Measurements from ENCODE around the gene RBM33.
"Not testable (repeated sequence)": the region's sequence is repeated elsewhere in the genome, so short reads cannot be mapped to it uniquely, and the experiment has no call there.

Gene RBM33

DNA sequence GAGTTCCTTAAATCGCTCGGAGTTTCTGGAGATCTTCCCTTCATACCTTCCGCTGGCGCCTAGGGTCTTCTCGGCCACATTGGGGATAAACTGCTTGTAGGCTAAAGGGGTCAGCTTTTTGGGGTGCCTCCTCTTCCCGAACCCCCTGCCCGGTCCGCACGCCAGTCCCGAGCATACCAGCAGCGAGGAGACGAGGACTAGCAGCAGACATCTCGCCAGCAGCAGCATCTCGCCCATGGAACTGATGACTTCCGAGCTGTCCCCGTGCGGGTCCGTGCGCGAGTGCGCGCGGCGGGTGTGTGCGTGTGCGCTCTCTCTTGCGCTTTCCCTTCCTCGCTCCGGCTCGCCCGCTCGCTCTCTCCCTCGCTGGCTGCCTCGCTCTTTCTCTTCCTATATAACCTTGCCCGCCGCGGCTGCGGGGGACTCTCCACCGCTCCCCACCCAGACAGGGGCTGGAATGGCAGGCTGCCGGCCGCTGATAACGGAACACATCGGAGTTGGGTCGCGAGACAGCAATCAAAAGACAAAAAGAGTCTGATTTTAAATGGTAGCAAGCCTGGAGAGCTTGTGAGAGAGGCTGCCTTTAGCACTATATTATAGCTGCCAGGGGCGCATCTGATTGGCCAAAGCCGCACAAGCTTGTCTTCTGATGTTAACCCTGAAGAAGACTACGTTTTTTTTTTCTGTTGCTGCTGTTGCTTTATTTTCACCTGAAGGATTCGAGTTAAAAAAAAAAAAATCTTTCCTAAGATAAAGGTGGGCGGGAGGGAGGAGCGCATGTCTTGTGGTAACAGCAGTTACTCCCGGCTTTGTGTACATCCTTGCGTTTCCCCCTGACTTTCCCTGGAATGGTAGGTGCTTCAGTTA is 167.7 kb downstream of the RBM33 start, which contains the start of gene SHH:
Gene SHH (minus strand): TSS at position 569 of the 867 bp plus-strand sequence. CDS start 341 bp downstream, at position 228.
- DNase-seq = no peak

DNA sequence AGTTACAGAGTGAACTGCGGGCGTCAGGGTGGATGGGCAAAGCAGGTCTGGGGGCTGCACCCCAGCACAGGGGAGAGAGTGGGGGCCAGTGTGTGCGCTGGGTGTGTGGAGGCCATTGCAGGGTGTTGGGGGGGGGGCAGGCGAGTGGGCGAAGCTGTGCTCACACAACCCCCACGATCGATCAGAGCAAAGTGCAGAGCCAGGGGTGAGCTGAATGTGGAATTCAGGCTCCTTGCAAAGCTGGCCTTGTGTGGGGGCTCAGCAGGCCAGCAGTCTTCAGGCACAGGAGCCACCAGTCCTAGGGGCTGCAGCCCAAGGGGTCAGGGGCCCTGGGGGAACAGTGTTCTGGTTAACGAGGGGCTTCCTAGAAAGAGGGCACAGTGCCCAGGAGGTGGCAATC is 168.7 kb downstream of the RBM33 start:
- no peak for DNase-seq

- no peak for DNase-seq
Observed at GRCh38 chr7:155813546-155814315, 169.3 kb downstream of the RBM33 start.

DNA sequence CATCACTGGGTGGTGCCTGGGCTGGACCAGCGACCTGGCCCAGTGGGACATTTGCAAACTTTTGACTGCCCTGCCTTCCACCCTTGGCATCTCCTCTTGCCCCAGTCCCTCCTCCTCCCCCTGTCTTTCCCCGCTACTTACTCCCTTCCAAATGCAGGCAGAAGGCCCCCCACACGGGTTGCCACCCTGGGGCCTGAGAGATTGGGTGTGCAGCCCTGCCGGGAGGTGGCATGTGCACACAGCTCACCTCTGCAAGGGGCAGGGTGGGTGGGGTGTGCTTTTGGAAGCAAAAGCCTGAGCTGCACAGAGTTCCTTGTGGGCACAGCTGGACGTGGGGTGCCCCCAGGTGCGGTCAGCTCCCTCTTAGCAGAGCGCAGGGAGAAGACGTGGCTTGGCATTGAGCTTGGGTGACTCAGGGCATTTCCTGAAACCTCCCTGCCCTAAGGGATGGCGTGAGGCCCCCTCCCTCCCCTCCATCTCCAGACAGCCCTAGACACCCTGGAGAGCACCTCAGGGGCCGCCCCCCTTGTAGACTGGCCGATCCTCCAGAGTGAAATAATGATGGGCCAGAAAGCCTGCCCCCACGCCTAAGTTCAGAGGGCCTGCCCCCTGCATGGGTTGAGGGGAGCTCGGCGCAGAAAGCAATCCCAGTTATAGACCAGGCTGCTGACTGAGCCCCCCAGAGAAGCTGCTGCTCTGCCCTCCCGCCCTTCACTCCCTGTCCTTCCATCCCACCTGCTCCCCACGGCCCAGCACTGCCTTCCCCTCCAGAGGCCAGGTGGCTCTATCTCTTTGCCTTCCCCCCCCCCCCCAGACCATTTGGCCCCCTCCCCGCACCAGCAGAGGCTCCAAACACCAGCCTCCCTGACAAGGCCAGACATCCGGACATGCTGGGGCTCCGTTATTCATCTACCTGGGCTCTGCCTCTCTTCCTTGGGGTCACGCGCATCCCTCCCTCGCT is 170.1 kb downstream of the RBM33 start:
- no peak for DNase-seq

GRCh38 chr7:155815332-155816191 is 171.1 kb downstream of the RBM33 start:
- peak; percentile 34 for DNase-seq

- no peak for DNase-seq
Observed at GRCh38 chr7:155816192-155816508, 171.7 kb downstream of the RBM33 start.

DNA sequence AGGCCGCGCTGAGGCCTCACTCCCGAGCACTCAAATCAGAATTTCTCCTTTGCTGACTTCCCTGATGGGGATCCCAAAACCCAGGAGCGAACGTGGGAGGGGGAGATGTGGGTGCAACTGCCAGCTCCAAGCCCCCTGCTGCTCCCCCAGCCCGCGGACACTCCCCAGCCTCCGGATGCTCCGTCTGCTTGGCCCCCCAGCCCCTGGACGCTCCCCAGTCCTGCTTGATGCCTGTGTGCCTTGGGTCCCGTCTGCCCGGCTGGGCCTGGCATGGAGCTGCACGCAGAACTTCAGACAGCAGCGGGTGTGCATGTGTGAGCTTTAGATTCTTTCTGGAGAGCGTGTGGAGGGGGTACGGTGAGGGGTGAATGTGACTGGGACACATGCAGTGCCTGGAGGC is 172.5 kb downstream of the RBM33 start:
- no peak for DNase-seq

- DNase-seq = not testable (repeated sequence)
Observed at GRCh38 chr7:155817515-155817914, 173.1 kb downstream of the RBM33 start.

- DNase-seq = no peak
Observed at GRCh38 chr7:155818154-155818819, 173.8 kb downstream of the RBM33 start.

- no peak for DNase-seq
Observed at GRCh38 chr7:155818820-155819168, 174.3 kb downstream of the RBM33 start.

DNA sequence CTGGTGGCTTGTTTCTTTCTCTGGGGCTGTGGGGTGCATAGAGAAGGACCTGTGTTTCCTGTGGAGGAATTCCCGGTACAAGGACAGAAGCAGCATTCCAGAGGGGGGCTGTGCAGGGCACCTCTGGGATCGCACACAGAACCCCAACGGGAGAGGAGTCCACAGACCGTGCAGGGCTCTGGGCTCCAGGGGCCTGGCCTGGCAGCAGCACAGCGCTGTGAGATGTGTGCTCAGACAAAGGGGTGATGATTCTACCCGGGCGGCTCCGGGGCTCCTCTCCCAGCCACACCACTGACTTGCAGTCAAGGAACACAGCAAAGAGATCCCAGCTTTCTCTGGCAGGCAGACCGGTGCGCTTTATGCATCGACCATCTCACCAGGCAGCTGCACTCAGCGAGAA is 174.7 kb downstream of the RBM33 start:
- DNase-seq = no peak

- no peak for DNase-seq
Observed at GRCh38 chr7:155820246-155820645, 175.8 kb downstream of the RBM33 start.

GRCh38 chr7:155820788-155821187 is 176.3 kb downstream of the RBM33 start:
- DNase-seq = no peak

- no peak for DNase-seq
Observed at GRCh38 chr7:155821851-155822250, 177.4 kb downstream of the RBM33 start.

- DNase-seq = no peak
Observed at GRCh38 chr7:155824227-155824886, 179.9 kb downstream of the RBM33 start.

DNA sequence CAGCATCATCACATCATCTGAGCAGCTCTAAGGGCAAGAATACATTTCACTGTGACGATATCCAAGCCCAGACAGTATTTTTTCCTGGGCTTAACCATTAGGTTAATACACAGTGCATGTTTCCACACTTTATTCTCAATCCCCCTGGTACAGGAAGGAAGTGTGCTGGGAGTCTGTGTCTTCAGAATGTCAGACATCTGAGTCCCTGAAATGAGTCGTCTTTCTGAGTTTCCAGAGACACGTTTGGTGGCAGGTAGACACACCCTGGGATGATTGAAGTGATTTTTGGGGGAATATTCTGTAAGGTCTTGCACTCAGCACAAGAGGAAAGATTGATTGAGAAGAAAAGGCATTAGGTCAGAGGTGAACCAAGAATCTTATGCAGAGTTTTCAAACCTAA is 180.9 kb downstream of the RBM33 start:
- DNase-seq = no peak

DNA sequence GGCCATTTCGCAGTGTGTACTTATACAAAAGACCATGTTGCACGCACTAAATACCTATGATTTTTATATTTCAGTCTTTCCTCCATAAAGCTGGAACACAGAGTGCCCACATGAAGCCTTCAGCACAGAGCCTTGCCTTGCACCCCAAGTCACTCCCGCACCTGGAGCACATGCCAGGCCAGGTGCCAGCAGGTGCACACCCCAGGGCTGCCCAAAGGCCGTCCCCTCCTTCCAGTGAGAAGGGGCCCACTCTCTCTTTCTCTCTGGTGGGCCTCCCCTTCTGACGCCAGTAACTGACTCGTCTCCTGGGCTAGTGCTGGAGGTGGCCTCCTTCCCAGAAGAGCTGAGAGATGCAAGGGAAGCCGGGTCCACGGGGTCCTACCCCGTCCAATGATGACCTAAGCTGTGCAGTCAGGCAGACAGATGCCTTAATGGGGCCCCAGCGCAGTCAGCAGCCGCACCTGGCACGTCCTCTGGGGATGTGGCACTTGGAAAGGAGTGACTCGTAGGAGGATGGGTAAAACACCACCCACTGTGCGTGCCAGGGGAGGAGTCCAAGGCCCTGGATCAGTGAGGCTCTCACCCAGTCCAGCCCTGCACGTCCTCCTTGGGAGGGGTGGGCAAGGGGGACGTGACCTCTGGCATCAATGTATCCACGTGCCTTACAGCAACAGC is 185.5 kb downstream of the RBM33 start:
- no peak for DNase-seq

Measured in hematopoietic multipotent progenitor cell treated with erythropoietin and hydrocortisone succinate and interleukin-3 and kit ligand, for 8 days (in vitro differentiated cells).